Fibroblast of skin of back (primary cell): ENCODE results near the gene BAIAP2L1.

Source experiments
- DNase-seq: peaks from one replicate; pipeline ENCODE4 v3.0.0-alpha.2; 2013

The BAIAP2L1 gene

DNA sequence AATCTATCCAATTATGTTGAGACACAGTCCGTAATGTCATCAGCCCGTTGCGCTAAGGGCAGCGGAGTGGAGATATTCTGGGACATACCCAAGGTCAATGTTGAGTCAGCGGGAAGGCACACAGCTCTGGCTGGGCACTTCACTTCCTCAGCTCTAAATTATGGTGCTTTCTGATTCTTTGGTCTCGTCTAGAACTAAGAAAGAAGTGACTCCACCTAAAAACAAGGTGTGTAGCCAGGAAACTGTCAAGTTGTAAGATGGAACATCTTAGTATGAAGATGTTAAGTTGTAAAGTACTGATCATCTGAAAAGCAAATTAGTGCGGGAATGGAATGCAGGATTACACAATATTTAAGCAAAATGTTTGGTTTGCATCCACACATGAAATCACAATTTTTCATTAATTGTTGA, 43.1 kb downstream of the BAIAP2L1 start:
- DNase-seq = peak; percentile 50

DNA sequence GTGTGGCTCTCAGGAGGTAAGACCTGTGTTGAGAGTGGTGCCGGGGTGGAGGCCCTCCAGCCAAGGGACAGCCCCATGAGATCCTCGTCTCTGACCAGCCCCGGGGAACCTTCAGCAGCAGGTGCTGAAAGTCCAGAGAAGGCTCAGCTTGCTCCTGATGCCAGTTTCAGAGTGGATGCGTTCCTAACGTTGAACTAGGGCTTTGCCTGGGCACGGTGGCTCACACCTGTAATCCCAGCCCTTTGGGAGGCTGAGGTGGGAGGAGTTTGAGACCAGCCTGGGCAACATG, 45.7 kb downstream of the BAIAP2L1 start:
- DNase-seq = no peak

DNA sequence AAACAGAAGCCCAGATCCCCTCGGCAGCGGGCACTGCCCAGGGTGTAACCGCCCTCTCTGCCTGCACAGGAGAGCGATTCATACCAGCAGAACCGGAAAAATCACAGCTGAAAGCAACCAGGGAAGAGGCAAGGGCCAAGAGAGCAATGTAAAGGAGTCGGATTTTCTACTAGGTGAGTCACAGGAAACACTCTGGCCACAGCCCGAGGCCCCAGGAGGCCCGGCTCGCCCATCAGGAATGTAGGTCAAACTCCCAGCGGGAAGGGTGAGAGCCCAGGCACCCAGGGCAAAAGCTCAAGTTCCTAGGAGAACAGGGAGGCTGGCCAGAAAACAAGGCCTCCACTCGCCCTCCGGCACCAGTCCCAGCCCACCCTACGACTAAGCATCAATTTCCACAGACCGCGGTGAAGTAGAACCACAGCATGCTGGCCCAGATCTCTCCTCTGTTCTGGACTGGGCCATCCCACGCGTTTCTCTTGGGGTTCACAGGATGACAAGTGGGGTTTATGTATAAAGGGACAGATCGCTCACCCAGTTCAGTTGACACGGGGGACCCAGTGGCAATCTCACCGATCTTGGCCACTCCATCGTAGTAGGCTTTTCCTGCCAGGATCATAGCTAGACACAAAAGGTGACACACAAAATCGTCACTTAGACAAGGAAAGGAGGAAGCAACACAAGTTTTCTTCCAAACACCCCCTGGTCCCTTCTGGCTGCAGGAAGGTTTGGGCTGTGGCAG, 46.2 kb downstream of the BAIAP2L1 start:
- DNase-seq = peak; percentile 95

DNA sequence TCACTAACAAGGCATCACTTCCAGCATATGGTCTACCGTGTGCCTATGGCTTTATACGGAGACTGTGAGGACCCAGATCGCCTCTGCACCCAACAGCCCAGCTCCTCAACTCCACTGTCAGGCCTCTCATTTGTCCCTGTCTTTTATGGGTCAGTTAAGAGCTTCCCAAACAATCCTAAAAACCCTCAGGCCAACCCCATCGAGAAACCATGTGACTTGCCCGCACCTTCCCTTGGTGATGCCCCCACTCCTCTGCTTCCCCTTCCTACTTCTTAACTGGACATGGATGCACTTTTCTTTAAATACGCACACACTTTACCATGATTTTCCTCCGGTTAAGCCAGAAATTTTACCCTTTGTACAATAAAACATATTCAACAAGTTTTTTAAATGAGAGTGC, 46.8 kb downstream of the BAIAP2L1 start:
- no peak for DNase-seq

DNA sequence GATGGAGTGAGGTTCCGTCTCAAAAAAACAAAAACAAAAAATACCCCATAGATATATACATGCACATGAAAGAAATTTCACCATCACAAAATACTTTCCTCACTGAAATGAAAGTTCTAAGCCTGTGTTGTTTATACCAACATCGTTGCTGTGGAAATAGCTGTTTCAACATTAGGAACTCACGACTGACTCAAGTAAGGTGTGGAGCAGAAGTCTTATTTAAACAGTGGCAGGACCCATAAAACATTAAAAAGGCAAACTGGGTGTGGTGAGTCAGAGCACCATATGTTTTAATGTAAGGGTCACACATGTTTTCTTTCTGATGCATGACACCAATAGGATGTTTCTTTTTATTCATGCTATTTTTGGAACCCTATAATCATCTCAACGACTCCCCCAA, 48.3 kb downstream of the BAIAP2L1 start:
- peak; percentile 82 for DNase-seq

DNA sequence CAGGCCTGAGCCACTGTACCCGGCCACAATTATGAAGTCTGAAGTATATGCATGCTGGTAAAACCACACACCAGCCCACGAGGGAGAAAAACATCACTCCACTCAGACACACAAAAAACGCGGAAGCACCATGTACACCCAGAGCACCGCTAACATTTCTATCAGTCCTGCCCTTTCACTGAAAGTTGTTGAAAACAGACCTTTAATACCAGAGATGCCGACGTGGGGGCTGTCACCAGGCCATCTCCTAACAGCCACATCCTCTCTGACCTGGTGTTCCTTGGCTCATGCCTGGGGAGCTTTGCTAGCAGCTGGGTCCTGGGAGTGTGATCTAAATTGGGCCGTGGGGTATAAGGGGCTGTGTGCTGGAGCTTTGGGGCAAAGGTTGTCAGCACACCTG, 49.8 kb downstream of the BAIAP2L1 start:
- no peak for DNase-seq

DNA sequence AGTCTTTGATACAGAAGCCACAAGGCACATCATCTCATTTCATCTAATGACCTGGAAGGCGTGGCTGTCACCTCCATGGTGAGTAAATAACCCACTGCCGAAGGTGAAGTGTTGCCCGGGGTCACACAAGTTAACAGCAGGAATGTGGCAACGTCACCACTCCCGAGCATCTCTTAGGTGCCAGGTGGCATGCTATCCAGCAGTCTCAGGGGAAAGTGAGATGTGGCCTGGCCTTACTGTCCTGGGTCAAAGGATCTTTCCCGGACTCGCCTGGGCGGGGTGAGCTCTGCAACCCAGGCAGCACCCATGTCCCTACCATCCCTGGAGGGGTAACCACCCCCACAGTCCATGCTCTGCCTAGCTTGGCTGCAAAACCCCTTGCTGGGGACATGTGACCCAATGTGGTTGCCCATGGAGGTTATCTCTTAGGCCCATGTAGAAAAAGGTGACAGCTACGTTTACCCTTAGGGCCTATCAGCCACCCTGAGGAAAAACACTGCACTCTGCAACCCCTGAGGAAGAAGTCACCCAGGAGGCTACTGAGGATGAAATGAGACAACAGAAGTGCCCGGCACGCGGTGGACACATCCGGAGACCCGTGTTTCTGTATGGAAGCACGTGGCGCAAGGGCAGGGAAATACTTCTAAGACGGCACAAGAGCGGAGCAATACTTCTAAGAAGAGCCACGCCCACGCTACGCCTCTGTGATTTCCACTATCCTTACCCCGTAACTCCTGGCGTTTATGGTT, 52.0 kb downstream of the BAIAP2L1 start:
- no peak for DNase-seq

DNA sequence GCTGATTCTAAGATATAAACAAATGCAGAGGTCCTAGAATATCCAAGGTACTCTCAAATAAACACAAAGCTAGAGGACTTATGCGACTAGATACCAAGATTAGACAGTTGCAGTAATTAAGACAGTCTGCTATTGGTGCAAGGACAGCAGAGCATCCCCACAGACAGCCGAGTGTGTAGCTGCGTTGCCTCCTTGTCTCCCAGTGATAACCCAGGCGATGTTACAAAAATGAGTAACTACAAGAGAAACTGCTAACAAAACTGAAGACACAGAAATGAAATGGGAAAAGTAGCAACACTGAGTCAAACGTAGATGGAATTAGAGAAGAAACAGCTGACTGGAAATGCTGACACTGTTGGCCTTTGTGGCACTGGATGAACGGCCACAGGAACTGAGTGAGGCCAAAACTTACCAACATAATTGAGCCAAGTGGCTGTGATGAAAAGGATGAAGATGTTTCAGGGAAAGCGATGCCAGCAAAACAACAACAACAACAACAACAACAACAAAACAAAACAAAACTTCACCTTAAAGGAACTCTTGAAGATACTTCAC, 54.3 kb downstream of the BAIAP2L1 start:
- DNase-seq = no peak

DNA sequence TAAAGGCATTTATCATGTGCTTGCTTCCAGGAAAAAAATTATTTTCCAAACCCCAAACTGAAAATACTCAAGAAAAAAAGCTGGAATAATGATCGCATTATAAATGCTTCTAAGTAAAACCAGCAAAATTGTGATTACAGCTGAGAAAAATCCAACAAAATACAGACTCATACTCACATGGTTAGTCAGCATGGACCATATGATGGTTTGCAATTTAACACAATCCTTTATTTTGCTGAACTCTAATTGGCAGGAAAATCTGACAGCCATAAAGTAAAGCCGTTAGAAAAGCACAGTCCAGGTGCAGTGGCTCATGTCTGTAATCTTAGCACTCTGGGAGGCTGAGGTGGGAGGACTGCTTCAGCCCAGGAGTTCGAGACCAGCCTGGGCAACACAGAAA, 59.8 kb downstream of the BAIAP2L1 start:
- peak; percentile 74 for DNase-seq

DNA sequence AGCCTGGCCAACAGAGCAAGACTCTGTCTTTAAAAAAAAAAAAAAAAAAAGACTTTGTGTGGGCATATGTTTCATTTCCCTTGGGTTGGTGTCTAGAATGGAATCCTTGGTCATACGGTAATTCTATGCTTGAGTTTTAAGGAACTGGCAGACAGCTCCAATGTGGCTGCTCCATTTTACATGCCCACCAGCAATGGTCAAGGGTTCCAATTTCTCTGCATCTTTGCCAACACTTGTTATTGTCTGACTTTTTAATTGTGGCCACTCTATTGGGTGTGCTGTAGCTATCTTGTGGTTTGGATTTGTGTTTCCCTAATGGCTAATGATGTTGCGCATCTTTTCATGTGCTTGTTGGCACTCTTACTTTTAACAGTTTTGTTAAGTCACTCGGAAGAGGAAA, 61.8 kb downstream of the BAIAP2L1 start:
- DNase-seq = no peak

DNA sequence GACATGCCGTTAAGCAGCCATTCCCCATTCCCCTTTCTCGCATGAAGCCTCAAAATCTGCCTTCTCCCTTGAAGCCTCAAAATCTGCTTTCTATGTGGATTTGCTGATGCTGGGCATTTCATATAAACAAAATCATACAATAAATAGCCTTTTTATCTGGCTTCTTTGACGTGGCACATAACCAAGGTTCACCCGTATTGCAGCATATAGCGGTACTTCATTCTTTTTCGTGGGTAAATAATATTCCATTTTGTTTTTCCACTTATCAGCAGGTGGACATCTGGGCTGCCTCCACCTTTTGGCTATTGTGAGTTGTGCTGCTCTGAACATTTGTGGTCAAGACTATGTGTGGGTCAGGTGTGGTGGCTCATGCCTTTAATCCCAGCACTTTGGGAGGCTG, 62.4 kb downstream of the BAIAP2L1 start:
- no peak for DNase-seq

DNA sequence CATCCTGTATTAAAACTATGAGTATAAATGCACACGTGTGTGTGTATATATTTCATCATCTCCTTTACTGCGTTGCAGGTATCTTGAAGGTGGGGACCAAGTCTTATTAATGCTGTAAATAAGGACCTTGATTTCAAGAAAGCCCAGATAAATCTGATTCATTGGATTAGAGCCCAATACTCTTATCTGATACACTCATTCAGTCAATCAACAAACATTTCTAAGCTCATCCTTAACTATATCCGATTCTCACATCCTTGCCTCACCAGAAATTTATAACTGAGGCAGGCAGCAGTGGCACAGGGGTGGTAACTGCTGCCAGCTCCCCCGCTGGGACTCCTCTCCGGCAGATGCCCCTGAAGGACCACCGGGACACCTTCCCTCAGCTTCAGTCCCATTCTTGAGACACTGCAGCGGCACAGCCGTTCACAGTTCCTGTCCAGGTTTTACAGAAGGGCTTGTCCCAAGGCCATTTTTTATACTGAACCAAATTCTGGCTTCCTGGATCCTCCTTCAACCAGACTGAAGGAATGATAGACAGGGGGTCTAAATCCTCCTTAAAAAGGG, 65.4 kb downstream of the BAIAP2L1 start:
- no peak for DNase-seq

DNA sequence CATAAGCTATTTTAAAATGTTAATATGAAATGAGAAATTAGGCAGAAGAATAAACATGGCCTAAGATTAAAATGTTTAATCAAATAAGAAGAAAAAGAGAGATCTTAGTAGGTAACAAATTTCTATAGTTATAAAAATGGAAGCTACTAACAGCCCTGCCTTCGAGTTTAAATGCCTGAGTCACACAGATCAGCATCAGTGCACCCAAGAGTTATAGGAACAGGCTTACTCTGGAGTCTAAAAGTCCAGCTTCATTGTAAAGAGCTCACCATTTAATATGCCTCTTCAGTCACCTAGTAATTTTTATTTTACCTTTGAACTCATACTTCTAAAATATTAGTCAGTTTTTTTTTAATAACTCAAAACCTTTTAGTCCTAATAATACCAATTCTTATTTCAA, 66.8 kb downstream of the BAIAP2L1 start:
- DNase-seq = no peak

DNA sequence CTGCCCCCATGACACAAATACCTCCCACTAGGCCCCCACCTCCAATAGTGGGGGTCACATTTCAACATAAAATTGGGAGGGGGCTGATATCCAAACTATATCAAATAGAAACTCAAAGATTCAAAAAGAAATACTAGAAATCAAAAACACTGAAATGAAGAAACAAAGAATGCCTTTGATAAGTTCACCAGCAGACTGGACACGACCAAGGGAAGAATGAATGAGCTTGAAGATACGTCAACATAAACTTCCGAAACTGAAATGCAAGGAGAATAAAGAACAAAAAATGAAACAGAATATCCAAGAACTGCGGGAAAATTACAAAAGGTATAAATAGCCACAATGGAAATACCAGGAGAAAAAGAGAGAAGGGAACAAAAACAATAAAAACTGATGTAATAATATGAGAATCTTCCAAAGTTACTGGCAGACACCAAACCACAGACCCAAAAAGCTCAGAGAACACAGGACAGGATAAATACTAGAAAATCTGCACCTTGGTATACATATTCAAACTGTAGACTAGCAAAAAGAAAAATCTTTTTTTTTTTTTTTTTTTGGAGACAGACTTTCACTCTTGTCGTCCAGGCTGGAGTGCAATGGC, 69.9 kb downstream of the BAIAP2L1 start:
- no peak for DNase-seq

DNA sequence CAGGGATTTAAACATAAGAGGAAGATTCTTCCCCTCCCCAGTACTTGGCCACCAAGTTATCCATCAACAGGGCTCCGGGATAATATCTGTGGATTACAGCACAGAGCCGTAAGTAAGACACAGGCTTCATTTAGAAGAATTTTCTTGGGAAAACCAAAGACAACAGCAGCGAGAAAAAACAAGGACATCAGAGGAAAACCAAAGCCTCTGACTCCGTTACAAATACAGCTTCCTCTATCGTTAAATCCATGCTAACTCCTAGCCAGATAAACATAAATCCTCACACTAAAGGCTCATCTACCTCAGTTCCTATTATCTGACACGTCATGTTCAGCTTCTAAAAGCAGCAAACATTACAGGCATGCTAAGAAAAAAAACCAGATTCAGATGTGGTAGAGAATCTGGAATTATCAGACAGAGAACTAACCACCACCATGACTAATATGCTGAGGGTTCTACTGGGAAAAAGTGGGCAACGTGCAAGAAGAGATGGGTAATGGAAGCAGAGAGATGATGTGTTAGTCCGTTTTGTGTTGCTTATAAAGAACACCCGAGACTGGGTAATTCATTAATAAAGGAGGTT, 71.0 kb downstream of the BAIAP2L1 start:
- peak; percentile 79 for DNase-seq

DNA sequence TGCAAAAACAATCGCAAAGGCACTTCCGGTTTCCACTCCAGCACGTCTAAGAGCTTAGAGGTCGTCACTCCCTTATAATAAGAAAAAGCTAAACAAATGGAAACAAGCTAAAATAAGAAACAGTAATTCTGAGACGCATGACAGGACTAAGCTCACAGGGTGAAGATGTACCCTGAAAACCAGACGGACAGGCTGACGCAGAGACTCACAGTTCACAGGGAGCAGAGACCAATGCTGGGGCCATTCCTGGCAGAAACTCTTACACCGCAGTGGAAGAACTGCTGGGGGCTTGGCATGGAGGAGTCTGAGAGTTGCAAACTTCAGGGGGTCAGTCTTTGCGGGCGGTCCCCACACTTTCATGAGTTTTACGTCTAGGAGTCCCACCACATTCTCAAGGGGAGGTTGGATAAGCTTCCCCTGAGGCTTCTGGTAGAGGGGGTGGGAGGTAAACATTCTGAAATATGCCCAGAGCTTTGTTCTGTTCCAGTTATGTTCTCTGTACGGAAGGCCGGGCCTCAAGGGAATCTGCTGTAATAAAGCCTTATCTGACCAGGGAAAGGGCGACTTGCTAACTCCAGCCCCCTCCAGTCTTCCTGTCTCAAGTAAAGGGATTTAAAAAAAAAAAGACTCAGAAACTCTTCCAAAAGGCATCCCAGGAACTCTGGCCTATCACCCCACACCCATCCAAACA, 71.6 kb downstream of the BAIAP2L1 start:
- DNase-seq = peak; percentile 81

DNA sequence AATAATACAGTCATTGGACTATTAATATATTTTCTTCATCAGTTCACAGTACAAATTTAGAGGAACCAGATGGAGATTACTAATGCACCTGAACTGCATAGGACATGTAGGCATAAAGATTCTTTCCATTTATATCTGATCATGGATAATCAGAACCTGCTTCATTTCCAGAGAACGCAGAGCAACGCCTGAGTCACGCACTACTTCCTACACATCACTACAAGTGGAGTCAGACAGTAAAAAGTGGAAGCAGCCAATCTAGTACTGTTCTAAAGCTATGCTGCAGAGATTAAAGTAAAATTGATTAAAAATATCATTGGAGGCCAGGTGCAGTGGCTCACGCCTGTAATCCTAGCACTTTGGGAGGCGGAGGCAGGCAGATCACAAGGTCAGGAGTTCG, 76.1 kb downstream of the BAIAP2L1 start:
- DNase-seq = no peak

DNA sequence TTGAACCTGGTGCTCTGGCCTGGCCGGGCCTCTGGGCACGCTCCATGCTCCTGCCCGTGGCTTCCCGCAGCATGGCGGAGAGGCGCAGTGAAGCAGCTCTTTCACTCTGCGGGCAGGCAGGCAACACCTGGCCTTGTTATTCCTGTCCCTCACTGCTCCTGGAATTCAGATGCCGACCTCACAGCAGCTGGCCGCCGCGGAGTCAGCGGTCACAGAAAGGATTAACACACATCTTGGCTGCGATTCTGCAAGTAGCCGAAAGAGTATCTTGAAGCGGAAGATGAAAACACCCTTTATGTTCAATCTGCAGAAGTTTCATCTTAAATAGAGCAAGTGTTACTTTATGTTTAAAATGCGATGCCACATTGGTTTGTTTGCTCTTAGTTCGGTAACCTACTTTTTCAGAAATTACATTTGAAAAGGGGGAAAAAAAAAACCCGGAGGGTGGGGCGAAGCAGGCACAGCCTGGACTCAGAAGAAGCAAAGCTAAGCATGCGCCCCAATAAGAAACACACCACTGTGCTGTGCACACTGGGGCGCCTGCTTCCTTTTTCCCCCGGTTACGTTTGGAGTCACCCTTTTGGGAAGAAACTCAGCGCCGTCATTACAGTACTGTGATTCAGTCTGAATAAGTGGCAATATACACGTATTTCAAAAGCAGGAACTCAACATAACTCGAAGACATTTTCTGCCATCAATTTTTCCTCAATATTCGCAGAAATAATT, 77.1 kb downstream of the BAIAP2L1 start:
- DNase-seq = no peak

DNA sequence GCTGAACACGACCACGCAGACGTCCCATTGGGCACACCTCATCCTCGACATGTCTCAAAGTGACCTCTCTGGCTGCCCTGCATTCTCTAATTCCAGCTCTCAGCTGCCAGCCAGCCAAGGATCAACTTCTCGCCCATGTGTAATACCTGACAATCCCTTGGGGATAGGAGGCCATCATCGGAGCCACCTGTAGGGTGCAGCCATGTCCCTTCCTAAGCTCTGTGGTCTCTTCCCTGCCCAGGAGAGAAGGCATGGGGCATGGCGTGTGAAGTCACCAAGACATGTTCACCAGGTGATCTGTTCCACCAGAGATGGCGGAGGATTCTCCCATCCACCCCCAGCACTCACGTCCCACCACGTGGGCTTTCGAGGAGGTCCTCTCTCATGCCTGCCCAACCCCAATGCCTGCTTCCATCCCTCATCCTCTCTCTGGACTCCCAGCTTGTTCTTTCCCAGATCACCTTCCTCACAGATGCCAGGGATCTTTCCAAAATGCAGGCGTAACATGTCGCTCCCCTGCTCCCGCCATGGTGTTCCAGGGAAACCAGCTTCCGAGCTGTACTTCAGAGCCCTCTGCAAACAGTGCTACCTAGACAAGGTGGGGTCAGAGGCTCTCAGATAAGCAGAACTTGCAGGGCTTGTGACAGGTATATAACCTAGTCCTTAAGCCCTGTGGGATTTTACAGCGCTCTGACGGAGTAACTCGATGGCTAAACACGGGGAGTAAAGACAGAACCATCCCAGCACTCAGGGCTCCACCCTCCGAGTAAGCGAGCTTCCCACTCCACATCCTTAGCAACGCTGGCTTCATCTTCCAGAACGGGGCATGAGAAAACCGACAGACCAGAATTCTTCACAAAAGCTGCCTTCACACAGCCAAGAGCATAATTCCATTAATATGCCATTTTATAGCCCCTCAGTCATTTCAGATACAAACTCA, 78.3 kb downstream of the BAIAP2L1 start:
- no peak for DNase-seq

DNA sequence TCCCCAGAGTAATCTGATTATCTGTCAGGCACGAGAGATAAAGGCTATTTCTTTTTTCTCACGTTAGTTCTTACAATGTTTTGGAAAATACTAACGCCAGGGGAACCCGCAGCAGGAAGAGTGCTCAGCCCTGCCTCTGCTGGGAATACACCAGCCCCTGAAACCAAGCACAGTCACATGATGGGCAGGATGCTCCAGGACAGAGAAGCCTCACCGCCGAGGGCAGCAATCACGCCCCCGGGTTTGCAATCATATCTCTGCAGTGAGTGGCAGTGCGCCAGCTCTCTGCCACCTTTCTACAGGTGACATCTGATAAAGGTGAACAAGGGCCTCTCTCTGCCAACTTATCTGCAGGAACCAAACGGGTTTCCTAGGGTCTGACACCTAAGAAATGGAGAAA, 79.6 kb downstream of the BAIAP2L1 start:
- no peak for DNase-seq

DNA sequence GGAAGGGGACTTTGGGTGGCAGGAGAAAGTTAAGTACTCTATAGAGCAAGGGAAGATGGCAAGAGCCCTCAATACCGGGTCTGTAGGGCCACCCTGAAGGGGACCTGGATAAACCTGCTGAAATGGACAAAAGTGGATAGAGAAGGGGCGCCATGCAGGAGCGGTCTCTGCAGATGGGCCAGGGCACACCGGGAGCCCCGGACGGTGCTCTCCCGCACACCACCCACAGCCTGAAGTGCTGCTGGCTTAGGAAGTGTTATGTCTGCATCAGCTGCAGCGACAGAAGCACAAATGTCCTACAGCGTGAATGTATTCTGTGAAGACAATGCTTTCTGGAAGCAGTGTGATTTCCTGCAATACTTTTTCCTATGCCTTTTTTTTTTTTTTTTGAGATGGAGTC, 81.7 kb downstream of the BAIAP2L1 start:
- DNase-seq = no peak
